Cardiac septum (tissue), 1 donor: ENCODE results near the gene LRRC45. TPM values are rescaled to one million over a fixed set of nuclear protein-coding genes. Genes with fewer than 3 reads are reported as not detected.

Experiments
- DNase-seq: peaks from one replicate; pipeline ENCODE4 v3.0.0-alpha.2; 2020; ENCODE audit warnings: low spot score
- intact Hi-C: fragments of 100-400 bp; cut with DNase I; formaldehyde crosslinking; loops from one replicate; pipeline ENCODE4 v1.14.0; 2022
- total RNA-seq: library from RNA; stranded (reverse); fragmentation: NEBNext Ultra II Directional; extraction: Animal tissue kit (Norgen Biotek cat#: 25700); gene quantifications from one replicate; pipeline ENCODE4 v1.2.1, GENCODE V29; 2021
- donor health status: DM: no; HTN: no; CAD: no.

LRRC45 gene
- total RNA-seq, 1 donor from 2014 or later: 3.3 TPM

DNA sequence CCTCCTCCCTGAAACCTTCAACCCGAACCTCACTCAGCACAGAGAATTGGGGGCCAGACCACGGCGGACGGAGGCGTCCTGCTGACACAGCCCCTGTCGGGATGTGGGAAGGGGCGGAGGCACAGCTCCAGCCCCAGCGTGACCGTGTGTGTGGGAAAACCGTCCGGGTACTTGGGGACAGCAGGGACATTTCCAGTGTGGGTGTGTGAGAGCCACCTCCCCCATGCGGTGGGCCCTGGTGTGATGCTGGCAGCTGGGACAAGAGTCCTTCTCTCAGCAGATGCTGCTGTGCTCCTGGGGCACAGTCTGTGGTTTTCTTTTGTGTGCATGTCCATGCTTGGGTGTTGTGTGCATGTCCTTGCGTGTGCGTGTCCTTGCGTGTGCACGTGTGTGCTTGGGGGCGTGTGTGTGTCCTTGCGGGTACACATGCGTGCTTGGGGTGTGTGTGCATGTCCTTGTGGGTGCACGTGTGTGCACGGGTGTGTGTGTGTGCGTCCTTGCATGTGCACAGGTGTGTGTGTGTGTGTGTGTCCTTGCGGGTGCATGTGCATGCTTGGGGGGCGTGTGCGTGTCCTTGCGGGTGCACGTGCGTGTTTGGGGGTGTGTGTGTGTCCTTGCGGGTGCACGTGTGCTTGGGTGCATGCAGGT, 17.3 kb upstream of the LRRC45 start:
- no peak for DNase-seq
- intact Hi-C loops: no loop called here

DNA sequence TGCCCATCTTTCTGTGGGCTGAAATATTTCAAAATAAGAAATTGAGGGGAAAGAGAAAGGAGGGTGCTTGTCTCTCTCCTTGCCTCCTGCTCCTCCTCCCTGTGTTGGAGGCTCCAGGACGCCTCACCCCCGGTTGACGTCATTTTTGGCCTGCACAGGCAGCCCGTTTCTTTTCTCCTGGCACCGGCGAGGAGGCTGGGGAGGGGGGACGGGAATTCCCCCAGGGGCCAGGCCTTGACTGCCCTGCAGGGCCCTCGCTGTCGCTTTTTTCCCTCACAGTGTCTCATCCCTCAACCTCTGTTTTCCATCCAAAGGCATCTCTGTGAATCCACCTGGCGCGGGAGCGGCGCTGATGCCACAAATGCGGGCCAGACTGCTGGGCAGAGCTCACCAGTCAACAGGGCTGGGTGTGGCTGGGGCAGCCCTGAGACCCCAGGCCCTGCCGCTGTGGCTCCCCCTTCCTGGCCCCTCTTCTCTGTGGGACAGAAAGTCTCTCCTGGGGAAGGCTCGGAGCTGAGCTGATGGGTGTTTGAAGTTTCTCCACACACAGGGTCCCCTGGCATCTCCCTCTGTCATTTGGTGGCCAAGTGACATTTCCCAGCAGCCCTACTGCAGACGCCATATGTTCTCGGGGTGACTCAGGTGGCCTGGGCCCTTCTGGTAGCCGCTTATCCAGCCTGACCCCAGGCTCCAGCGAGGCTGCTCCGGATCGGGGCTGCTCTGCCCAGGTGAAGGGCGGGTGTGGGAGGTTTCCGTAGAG, 16.5 kb upstream of the LRRC45 start:
- intact Hi-C loops: no loop called here
- no peak for DNase-seq

DNA sequence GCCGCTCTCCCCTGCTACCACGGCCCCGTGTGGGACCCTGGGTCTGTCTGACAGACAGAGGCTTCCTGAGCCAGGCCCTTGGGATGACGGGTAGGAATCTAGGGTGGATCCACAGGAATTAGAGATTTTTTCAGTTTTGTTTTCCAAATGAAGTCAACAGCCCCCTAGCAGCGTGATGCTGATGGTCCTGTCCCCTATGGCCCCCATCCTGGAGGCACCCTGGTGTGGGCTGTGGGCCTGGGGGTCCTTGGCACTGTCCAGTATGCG, 15.9 kb upstream of the LRRC45 start:
- intact Hi-C loops: no loop called here

DNA sequence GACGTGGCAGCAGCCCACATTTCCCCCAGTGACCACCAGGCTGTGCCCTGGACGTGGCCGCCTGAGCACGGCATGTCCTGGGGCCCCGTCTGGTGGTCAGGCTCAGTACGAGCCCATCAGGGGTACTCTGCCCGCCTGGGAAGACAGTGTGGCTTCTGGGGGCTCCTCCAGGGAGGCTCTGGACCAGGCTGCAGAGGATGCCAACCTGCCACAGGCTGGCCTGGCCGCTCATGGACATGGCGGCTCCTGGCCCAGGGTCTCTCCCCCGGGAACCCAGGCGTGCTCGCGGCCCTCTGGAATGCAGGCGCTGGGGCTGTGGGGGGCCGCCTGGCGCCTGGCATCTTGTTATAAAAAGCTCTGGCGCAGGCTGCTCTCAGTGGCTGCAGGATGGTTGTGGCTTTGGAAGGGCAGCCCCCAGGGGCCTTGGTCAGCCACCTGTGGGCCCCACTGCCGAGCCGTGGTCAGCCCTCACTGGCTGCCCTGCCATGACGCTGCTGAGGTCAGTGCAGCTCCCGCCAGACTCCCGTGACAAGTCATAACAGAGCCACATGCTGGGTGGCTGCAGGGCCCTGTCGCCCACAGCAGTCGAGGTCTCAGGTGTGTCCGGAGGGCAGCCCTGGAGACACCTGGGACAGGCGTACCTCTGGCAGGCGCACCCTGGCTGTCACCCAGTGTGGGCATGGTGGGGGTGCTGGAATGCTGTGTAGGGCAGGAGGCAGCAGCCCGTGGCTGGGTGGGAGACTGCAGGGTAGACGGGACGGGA, 15.4 kb upstream of the LRRC45 start:
- intact Hi-C loops: no loop called here
- no peak for DNase-seq

More for the DNA sequence above, 15.9 kb upstream of the LRRC45 start:
- DNase-seq: no peak

DNA sequence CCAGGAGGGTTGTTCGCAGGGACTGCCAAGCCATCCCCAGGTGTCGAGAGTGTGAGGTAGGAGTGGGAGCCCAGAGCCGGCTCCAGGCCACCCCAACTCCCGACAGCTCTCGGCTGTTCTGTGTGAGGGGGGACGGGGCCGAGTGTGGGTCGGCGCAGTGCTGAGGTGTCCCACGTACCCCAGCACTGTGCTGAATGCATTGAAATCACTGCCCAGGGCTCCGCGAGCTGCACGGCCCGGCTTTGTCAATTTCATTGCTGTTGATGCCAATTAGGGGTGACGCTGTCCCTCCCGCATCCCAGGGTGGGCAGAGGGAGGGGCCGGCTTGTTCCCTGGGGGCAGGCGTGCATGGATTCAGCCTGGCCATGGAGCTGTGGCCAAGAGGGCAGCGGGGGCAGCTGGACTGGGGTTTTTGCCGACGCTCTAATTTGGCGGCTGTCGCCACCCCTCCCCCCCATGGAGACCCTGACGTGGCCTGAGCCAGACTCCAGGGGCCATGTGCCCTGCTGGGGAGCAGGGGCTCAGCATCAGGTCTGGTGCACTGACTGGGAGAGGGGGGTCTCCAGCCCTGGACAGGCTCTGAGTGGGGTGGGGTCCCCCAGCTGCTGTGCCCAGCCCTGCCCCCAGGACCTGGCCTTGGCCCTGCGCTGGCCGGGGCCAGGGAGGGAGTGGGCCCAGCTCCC, 14.7 kb upstream of the LRRC45 start:
- no peak for DNase-seq
- intact Hi-C loops: no loop called here

DNA sequence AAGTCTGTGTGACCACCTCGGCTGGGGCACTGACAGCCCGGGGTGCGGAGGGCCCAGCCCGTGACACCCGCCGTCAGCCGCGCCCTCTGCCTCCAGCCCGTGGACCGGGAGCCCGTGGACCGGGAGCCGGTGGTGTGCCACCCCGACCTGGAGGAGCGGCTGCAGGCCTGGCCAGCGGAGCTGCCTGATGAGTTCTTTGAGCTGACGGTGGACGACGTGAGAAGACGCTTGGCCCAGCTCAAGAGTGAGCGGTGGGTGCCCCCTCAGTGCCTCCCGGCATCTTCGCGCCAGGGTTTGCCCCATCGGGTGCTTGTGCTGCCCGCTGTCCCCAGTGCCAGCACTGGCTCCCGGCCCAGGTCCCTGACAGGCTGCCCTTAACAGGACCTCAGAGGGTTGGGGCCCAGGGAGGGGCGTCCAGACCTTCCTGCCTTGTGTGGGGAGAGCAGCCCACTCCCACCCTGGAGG, 14.1 kb upstream of the LRRC45 start:
- intact Hi-C loops: no loop called here
- no peak for DNase-seq

DNA sequence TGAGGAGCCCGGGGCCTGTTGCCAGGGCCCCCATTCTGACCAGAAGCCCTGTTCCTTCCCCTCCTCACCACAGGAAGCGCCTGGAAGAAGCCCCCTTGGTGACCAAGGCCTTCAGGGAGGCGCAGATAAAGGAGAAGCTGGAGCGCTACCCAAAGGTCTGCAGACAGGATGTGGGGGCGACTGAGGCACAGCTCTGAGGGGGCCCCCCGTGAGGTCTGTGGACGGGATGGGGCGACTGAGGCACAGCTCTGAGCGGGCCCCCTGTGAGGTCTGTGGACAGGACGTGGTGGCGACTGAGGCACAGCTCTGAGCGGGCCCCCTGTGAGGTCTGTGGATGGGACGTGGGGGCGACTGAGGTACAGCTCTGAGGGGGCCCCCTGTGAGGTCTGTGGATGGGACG, 13.7 kb upstream of the LRRC45 start:
- intact Hi-C loops: no loop called here
- DNase-seq: no peak

DNA sequence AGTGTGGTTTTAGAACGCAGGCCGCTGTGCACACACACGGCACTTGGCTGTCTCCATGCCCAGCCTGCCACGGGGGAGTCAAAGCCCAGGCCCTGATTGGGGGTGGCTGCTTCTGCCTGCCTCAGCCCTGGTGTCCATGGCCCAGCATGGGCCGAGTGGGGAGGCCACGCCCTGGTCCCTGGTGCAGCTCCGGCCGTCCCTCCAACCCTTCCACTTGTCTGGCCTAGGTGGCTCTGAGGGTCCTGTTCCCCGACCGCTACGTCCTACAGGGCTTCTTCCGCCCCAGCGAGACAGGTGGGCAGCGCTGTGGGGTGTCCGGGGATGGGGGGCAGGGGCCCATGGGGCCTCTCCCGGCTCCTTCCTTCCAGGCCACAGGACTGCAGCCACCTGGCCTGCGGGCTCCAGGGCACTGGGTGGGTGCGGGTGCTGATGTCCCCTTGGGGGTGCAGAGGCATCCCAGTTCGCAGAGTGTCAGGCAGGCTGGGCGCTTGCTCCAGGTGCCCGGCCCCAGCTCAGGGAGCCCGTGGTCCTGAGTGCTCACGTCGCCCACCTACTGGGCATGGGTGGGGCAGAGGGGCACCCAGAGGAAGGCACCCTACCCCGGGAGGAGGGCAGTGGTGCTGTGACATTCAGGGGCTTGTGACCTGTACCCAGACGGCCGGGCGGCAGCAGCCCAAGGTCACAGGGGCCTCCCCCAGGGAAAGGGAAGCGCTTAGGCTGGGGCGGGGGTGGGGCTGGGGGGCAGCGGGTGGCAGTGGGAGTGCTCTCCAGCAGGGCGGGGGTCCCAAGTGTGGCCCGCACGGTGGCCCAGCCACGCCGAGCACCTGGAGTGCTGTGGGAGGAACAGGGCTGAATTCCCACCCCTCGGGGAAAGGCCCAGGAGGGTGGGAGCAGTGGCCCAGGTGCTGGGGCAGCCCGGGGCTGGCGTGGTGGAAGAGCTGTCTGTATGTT, 12.3 kb upstream of the LRRC45 start:
- no peak for DNase-seq
- intact Hi-C loops: no loop called here

DNA sequence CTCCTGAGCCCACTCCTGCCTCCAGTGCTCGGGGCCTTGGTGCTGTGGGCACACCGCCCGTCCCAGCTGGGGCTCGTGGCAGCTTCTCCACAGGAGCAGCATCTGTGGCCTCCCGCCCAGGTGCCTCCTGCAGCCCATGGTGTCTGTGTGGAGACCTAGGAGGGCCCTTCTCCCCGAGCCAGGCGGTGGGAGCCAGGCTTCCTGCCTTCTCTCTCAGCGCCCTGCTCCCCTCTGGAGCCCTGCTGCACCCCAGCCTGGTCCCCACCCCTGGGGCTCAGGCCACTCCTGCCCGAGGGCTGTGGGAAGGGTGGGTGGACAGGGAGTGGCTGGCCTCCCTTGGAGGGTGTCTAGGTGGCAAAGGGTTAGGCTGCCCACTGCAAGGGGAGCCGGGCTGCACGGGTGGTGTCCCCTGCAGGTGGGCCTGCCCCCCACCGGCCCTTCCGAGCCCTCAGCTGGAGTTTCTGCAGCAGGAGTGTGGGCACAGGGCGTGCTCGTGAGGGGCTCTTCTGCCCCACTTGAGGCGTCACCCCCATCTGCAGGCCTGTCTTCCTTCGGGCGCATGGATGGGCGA, 11.4 kb upstream of the LRRC45 start:
- intact Hi-C loops: no loop called here
- no peak for DNase-seq

DNA sequence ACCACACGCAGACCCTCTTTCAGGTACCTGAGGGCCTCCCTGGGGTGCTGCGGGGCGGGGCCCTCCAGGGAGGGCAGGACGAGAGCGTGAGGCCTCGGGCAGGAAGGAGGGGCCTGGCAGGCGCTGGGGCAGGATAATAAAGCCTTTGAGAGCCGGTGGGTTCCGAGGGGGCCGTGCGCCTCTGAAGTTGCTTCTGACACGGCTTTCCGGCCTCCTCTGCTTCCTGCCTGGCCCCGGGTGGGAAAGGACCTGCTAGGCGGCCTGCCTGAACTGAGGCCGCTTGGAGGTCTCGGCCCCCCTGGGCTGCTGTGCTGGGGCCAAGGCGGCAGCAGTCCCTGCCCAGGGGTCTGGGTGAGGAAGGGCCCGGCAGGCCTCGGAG, 10.9 kb upstream of the LRRC45 start:
- intact Hi-C loops: no loop called here
- DNase-seq: no peak

DNA sequence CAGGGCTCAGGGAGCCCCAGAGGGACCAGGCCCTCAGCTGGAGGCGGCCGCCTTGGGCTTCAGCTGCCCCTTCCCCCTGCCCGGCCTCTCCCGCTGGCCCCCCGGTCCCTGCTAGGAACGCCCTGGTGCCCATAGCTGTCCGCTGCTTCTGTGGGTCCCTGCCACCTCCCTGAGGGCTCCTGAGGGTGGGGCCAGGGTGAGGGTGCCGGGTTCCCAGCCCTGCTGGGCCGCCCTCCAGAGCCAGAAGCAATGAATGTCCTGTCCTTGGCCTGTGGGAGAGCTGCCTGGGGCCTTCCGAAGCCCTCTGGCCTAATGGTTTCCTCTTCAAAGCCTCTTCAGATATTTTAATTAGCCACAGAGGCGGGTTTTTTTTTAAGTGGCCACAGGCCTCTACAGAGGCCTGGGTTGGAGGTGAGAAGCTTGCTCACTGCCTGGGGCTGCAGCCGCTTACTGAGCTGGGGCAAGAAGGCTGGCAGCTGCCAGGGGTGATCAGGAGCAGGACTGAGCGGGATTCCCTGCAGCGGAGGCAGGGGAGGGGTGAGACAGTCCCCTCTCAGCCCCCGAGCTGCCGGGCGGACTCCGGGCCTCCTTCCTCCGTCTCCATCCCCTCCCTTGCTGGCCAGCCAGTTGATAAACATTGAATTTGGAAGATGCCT, 10.3 kb upstream of the LRRC45 start:
- intact Hi-C loops: no loop called here
- no peak for DNase-seq

DNA sequence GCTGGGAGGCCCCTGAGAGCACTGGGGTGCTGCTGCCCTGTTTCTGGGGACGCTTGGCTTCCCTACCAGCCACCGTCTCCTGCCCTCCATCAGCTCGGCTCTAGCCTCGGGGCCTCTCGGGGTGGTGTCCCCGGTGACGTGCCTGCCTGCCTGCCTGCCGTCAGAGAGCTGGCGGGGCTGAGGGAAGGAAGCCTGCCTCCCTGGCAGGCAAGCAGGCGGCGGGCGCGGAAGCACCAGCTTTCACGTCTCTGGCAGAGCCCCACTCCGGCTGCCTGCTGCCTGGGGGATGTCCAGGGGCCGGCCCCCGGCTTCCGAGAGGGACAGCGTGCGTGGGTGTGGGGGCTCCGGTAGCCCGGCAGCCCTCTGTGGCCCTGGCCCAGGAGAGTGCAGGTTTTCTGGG, 9.8 kb upstream of the LRRC45 start:
- intact Hi-C loops: no loop called here
- DNase-seq: peak; percentile 86

DNA sequence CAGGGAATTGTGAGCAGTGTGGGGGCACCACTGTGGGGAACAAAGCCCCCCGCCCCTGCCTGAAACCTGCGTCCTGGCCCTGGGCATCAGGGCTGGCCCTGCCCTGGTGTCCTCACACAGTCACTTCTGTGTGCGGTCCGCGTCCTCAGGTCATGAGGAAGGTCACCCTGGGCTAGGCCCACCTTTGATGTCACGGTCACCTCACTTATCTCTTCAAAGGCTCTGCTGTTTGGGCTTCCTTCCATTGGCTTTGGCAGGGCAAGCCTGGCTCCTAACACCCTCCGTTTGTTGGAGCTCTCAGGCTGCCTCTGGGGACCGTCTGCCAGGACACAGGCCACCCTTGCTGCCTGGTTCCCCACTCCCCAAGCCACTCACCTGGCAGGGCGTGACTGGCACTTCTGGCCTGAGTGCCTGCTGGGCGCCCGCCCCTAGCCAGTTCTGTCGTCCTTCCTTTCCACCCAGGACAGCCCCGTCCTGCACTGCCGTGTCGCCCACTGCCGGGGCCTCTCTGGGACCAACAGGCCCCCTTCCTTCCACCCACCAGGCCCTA, 9.3 kb upstream of the LRRC45 start:
- no peak for DNase-seq
- intact Hi-C loops: no loop called here

DNA sequence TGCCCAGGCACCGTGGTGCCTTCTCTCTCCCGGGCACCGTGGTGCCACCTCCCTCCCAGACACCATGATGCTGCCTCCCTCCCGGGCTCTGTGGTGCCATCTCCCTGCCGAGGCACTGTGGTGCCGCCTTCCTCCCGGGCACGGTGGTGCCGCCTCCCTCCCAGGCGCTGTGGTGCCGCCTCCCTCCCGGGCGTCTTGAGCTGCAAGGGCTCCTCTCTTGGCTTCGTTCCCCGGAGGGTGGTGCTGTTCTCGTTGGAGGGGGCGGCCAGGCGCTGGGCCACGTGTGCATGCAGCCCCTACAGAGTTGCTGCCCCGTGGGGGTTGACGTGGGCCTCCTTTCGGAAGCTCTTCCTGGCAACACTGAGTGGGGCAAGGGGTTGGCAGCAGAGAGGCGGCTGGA, 8.7 kb upstream of the LRRC45 start:
- DNase-seq: no peak
- intact Hi-C loops: no loop called here

DNA sequence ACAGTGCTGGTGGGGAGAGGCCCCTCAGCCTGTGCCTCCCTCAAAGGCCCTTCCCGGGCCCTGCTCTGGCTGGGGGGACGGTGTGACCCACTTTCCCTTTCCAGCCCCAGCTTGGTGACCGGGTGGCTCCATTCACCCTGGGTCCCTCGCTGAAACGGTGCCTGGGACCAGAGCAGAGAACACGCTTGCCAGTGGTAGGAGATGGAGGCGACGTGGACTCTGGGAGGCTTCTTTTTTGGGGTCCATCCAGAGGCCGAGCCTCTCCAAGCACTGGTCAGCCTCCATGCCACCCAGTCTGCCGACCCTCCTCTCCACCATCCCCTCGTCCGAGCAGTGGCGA, 8.2 kb upstream of the LRRC45 start:
- DNase-seq: no peak
- intact Hi-C loops: no loop called here

DNA sequence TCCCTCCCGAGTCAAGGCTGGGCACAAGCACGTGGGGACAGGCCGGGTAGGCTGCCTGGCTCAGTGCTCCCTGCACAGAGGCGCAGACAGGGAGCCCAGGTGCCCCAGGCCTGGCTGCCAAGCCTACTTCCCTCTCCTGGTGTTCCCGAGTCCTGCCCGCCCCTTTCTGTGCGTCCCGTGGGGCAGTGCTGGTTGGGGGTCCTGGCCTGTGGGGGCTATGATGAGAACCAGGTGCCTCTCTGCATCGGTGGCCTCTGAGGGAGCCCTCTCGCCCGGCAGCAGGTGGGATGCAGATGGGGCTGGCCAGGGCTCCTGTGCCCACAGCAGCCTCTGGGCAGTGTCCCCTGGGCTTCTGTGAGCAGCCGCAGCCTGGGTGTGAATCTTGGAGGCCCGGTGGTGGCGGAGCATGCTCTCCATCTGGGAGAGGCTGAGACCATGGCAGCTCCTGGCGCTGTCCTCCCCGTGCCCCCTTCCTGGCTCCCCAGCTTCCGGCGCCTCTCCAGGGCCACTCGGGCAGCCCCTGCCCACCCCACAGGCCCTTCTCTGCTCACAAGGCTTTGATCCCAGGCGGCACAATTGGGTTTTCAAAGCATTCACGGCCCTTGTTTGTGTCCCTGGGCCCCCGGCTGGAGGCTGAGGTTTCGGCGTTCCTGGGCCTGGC, 7.7 kb upstream of the LRRC45 start:
- no peak for DNase-seq
- intact Hi-C loops: no loop called here

DNA sequence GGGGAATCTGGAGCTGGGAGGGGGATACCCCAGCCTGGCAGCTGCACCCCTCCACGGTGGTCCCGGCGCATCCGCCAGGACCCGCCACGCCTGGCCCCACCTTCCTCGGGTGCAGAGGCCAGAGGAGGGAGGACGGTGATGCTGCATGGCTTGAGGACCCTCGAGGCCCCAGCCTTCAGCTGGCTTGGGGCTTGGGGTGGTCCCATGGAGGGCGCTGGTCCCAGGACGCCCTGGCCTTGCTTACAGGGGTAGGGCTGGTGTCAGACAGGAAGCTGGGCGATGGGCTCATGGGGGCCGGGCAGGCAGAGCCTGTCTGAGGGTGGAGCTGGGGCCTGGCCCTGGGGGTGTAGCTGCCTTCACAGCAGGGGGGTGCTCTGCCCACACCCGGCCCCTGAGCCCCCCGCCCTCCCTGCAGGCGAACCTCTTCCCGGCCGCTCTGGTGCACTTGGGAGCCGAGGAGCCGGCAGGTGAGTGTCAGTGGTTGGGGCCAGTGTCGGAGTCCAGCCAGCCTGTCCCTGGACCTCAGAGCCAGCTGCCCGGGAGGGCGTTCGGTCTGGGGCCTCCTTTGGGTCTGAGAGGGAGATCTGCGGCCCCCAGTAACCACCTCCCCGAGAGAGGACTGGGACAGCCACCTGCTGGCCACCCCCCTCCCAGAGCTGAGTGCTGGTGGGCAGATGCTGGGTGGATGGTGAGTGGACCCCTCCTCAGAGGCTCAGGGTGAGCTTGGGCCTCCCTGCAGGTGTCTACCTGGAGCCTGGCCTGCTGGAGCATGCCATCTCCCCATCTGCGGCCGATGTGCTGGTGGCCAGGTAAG, 6.8 kb upstream of the LRRC45 start:
- intact Hi-C loops: no loop called here
- DNase-seq: no peak
